Ishikawa (cell line): ENCODE results near the gene ATG7.

Source experiments
- CEBPB ChIP-seq: IDR thresholded peaks from 2 replicates; pipeline ENCODE4 v1.6.1; 2012
- CREB1 ChIP-seq: IDR thresholded peaks from 2 replicates; pipeline ENCODE4 v1.6.1; 2012; ENCODE audit warnings: low read depth
- EGR1 ChIP-seq: IDR thresholded peaks from 2 replicates; pipeline ENCODE4 v1.6.1; 2012
- EP300 ChIP-seq: IDR thresholded peaks from 2 replicates; pipeline ENCODE4 v1.6.1; 2012; ENCODE audit warnings: borderline replicate concordance
- FOXM1 ChIP-seq: IDR thresholded peaks from 2 replicates; pipeline ENCODE4 v1.6.1; 2012; ENCODE audit warnings: low read depth, borderline replicate concordance
- MAX ChIP-seq: IDR thresholded peaks from 2 replicates; pipeline ENCODE4 v1.6.1; 2012
- NFIC ChIP-seq: IDR thresholded peaks from 2 replicates; pipeline ENCODE4 v1.6.1; 2012
- RAD21 ChIP-seq: IDR thresholded peaks from 2 replicates; pipeline ENCODE4 v1.6.1; 2012; ENCODE audit warnings: low read depth
- TAF1 ChIP-seq: IDR thresholded peaks from 2 replicates; pipeline ENCODE4 v1.6.1; 2012; ENCODE audit warnings: low read depth, mild to moderate bottlenecking
- TCF12 ChIP-seq: IDR thresholded peaks from 2 replicates; pipeline ENCODE4 v1.6.1; 2012; ENCODE audit warnings: low read depth
- TEAD4 ChIP-seq: IDR thresholded peaks from 2 replicates; pipeline ENCODE4 v1.6.1; 2012
- YY1 ChIP-seq: IDR thresholded peaks from 2 replicates; pipeline ENCODE4 v1.6.1; 2012; ENCODE audit warnings: low read depth
- ZBTB7A ChIP-seq: IDR thresholded peaks from 2 replicates; pipeline ENCODE4 v1.6.1; 2012; ENCODE audit warnings: low read depth
- TF ChIP-seq, protein P1 (sequence below): IDR thresholded peaks from 2 replicates; pipeline ENCODE4 v1.6.1; 2012; ENCODE audit warnings: low read depth, mild to moderate bottlenecking
- TF ChIP-seq, protein P2 (sequence below): IDR thresholded peaks from 2 replicates; pipeline ENCODE4 v1.6.1; 2012

The ATG7 gene

GRCh38 chr3:11335056-11335608, 62.9 kb downstream of the ATG7 start:
- TF ChIP-seq NFIC (no peak), RAD21 (peak; percentile 69), CREB1 (no peak), EP300 (no peak)
- TF ChIP-seq, protein P1, sequence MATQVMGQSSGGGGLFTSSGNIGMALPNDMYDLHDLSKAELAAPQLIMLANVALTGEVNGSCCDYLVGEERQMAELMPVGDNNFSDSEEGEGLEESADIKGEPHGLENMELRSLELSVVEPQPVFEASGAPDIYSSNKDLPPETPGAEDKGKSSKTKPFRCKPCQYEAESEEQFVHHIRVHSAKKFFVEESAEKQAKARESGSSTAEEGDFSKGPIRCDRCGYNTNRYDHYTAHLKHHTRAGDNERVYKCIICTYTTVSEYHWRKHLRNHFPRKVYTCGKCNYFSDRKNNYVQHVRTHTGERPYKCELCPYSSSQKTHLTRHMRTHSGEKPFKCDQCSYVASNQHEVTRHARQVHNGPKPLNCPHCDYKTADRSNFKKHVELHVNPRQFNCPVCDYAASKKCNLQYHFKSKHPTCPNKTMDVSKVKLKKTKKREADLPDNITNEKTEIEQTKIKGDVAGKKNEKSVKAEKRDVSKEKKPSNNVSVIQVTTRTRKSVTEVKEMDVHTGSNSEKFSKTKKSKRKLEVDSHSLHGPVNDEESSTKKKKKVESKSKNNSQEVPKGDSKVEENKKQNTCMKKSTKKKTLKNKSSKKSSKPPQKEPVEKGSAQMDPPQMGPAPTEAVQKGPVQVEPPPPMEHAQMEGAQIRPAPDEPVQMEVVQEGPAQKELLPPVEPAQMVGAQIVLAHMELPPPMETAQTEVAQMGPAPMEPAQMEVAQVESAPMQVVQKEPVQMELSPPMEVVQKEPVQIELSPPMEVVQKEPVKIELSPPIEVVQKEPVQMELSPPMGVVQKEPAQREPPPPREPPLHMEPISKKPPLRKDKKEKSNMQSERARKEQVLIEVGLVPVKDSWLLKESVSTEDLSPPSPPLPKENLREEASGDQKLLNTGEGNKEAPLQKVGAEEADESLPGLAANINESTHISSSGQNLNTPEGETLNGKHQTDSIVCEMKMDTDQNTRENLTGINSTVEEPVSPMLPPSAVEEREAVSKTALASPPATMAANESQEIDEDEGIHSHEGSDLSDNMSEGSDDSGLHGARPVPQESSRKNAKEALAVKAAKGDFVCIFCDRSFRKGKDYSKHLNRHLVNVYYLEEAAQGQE = no peak

GRCh38 chr3:11339541-11339940, 67.3 kb downstream of the ATG7 start:
- TF ChIP-seq ZBTB7A (no peak), EGR1 (no peak), EP300 (no peak), TEAD4 (no peak), YY1 (no peak)

DNA sequence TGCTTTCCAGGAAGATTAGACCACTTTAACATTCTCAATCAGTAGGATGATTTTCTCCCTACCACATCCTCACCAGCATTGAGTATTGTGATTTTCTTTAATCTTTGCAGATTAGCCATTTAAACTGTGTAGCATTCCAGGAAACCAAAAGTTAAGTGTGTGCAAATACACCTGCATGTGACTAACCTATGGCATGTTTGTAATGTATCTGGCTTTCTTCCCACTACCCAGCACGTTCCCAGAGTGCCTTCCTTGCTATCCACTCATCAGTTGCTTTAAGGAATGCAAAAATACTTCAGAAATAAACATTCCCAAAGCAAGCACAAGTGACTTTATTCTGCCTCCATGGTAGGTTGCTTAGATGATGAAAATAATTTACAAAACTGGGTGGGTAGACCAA, 74.2 kb downstream of the ATG7 start:
- TF ChIP-seq MAX (no peak), CEBPB (no peak), CREB1 (no peak), EGR1 (no peak), FOXM1 (no peak), TCF12 (0 out of 2 replicates have a peak, but pooled peaks have one; percentile 34), YY1 (no peak), EP300 (no peak)
- TF ChIP-seq, protein P2, sequence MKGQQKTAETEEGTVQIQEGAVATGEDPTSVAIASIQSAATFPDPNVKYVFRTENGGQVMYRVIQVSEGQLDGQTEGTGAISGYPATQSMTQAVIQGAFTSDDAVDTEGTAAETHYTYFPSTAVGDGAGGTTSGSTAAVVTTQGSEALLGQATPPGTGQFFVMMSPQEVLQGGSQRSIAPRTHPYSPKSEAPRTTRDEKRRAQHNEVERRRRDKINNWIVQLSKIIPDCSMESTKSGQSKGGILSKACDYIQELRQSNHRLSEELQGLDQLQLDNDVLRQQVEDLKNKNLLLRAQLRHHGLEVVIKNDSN = no peak

DNA sequence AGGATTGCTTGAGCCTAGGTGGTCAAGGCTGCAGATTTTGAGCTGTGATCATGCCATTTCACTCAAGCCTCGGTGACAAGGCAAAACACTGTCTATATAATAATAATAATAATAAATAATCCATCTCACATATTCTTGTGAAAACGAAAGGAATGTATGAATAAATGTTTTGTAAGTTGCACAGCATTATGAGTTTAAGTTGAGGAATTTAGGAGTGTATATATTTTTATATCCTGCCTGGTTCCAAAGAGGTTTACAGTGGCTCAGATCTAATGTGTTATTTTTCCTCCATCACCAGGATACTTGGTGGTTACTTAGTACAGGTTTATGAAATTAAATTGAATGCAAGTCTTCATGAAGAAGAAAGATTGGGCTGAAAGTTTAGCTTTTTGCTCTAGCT, 77.2 kb downstream of the ATG7 start:
- TF ChIP-seq FOXM1 = no peak

DNA sequence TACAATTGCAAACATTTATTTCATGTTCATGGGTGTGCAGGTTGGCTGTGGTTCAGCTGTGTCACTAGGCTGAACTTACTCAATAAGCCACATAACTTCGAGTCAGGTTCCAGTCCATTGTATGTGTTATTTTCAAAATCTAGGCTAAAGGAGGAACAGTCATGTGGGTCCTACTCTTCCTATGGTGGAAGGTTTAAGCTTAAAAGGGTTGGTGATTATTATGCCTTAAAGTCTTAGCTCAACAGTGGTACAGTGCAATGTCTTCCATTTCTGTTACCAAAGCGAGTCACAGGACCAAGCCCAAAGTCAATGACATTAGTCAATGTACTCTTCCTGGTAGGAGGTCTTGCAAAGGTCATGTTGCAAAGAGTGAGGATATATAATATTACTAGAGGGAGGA, 78.2 kb downstream of the ATG7 start:
- TF ChIP-seq CEBPB (no peak), CREB1 (no peak), EP300 (no peak)

DNA sequence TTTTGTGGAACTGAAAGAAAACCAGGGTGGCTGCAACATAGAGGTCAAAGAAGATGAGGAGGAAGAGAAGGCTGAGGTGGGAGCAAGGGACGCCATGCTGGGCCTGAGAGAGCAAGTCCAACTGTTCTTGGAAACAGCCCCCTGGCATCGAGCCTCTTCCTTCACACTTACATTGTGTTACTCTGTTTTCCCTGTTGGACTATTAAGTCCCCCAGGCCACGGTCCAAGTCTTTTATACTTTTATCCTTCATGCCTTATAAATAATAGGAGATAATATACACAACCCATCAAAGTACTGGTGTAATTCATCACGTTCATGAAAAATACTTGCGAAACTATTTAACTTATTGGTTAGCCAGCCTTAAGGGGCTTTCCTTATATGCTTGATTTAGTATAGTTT, 79.3 kb downstream of the ATG7 start:
- TF ChIP-seq EP300 (no peak), FOXM1 (no peak)
- TF ChIP-seq, protein P2 = no peak

GRCh38 chr3:11356269-11356668, 84.1 kb downstream of the ATG7 start:
- TF ChIP-seq CREB1 (no peak), YY1 (no peak), FOXM1 (no peak), MAX (no peak), RAD21 (no peak), ZBTB7A (no peak), TCF12 (no peak), TAF1 (no peak), NFIC (no peak)
- TF ChIP-seq, protein P1 = no peak
- TF ChIP-seq, protein P2 = no peak

DNA sequence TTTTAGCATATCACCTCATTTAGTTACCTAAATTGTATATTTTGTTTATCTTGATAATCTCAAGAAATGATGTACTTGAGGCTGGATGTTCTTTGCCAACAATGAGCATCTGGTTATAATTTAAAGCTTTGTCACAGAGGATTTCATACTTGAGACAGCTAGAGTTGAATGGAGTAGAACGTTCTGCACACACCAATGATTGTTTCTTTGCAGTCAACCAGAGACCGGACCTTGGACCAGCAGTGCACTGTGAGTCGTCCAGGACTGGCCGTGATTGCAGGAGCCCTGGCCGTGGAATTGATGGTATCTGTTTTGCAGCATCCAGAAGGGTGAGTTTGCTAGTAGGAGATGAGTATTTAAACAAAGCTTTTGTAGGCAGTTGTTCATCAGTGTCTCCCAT, 90.4 kb downstream of the ATG7 start:
- no peak for TF ChIP-seq TEAD4
- TF ChIP-seq ZBTB7A = no peak
- TF ChIP-seq YY1 = no peak
- no peak for TF ChIP-seq CEBPB
- no peak for TF ChIP-seq EGR1
- no peak for TF ChIP-seq TCF12
- TF ChIP-seq RAD21 = no peak
- no peak for TF ChIP-seq EP300
- TF ChIP-seq FOXM1 = no peak
- TF ChIP-seq TAF1 = no peak
- no peak for TF ChIP-seq NFIC
- TF ChIP-seq, protein P1 = no peak
- TF ChIP-seq CREB1 = no peak
- no peak for TF ChIP-seq MAX
